ENCODE data around the gene PXT1. TPM values are rescaled to one million over a fixed set of nuclear protein-coding genes. Genes with fewer than 3 reads are reported as not detected.

Gene PXT1
- total and polyA plus RNA-seq, 9 of the 15 experiments (the other 6 are each of a cell fraction or from before 2014, with no cell fraction given), result 0.09 to 0.11 (median 0.10) TPM; not detected in 5

DNA sequence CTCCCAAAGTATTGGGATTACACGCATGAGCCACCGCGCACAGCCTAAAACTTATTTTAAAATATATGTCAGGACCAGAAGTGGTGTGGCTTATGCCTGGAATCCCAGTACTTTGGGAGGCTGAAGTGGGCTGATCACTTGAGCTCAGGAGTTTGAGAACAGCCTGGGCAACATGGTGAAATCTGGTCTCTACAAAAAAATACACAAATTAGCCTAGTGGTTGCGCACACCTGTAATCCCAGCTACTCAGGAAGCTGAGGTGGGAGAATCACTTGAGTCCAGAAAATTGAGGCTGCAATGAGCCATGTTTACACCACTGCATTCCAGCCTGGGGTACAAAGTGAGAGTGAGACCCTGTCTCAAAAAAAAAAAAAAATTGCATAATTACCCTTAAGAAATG, 13.7 kb downstream of the PXT1 start:
- Histone ChIP-seq H3K36me3 (ENCODE audit: control insufficient read depth, insufficient read depth, low read length) (no peaks in the 10 kb centered on the region), H3K27me3 (ENCODE audit: control insufficient read depth in 2 of 2, insufficient read depth in 2 of 2, low read length in 2 of 2) (no peaks in the 10 kb centered on the region), H4K20me1 (replicated peaks; ENCODE audit: control insufficient read depth, insufficient read depth, low read length) (no peaks in the 10 kb centered on the region), H3K4me3 (no peak overlapping the region), H2AFZ (ENCODE audit: low read depth, low read length) (no peak overlapping the region), H3K9me1 (ENCODE audit: control insufficient read depth, insufficient read depth, low read length) (no peaks in the 10 kb centered on the region), H3K9me3 (replicated peaks; ENCODE audit: control insufficient read depth, insufficient read depth, low read depth, low read length) (no peaks in the 10 kb centered on the region), H3K9ac (ENCODE audit: insufficient read depth in 1 of 2, low read depth in 2 of 2, low read length in 2 of 2) (no peak overlapping the region), H3K4me2 (ENCODE audit: insufficient read depth, low read length) (no peak overlapping the region), H3K79me2 (ENCODE audit: control insufficient read depth, insufficient read depth, low read length) (no peaks in the 10 kb centered on the region), H3K27ac (ENCODE audit: extremely low read depth, low read depth, low read length) (no peak overlapping the region), H3K4me1 (replicated peaks in 1 of 2; ENCODE audit: control insufficient read depth in 2 of 2, insufficient read depth in 2 of 2, low read length in 2 of 2) (peaks cover 5 to 13% of the 10 kb centered on the region in 2 experiments; a peak in 3 of 5 replicates)
- TF ChIP-seq, protein P1, sequence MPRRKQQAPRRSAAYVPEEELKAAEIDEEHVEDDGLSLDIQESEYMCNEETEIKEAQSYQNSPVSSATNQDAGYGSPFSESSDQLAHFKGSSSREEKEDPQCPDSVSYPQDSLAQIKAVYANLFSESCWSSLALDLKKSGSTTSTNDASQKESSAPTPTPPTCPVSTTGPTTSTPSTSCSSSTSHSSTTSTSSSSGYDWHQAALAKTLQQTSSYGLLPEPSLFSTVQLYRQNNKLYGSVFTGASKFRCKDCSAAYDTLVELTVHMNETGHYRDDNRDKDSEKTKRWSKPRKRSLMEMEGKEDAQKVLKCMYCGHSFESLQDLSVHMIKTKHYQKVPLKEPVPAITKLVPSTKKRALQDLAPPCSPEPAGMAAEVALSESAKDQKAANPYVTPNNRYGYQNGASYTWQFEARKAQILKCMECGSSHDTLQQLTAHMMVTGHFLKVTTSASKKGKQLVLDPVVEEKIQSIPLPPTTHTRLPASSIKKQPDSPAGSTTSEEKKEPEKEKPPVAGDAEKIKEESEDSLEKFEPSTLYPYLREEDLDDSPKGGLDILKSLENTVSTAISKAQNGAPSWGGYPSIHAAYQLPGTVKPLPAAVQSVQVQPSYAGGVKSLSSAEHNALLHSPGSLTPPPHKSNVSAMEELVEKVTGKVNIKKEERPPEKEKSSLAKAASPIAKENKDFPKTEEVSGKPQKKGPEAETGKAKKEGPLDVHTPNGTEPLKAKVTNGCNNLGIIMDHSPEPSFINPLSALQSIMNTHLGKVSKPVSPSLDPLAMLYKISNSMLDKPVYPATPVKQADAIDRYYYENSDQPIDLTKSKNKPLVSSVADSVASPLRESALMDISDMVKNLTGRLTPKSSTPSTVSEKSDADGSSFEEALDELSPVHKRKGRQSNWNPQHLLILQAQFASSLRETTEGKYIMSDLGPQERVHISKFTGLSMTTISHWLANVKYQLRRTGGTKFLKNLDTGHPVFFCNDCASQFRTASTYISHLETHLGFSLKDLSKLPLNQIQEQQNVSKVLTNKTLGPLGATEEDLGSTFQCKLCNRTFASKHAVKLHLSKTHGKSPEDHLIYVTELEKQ (CRISPR knock-in tag; IDR thresholded peaks at IDR 0.05), result no peak
- no peak for TF ChIP-seq NFE2L1 (tag; IDR thresholded peaks at IDR 0.05; ENCODE audit: borderline replicate concordance, low read depth)
- no peak for TF ChIP-seq NFIC (IDR thresholded peaks at IDR 0.05)
- TF ChIP-seq ZNF445 (CRISPR knock-in tag; IDR thresholded peaks at IDR 0.05; ENCODE audit: low read depth), result no peak
- TF ChIP-seq, protein P2, sequence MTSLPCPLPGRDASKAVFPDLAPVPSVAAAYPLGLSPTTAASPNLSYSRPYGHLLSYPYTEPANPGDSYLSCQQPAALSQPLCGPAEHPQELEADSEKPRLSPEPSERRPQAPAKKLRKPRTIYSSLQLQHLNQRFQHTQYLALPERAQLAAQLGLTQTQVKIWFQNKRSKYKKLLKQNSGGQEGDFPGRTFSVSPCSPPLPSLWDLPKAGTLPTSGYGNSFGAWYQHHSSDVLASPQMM (CRISPR knock-in tag; IDR thresholded peaks at IDR 0.05), result no peak
- no peak for TF ChIP-seq MAFG (tag; conservative IDR thresholded peaks at IDR 0.05)
- TF ChIP-seq NR3C1 (CRISPR knock-in tag; IDR thresholded peaks at IDR 0.05), result no peak
- ChIA-PET CTCF (ENCODE audit: low intra/inter-chr PET ratio) (no interaction called here), POLR2A (interaction anchor here (0.6 to 3.0 kb wide), 6 partner anchors 11 to 1067 kb away, joined by 3 to 15 read pairs (median 4); no protein-coding TSS in a partner anchor)
- ATAC-seq, result no peak
- FAIRE-seq, result no peak
- no TSS peak for BruUV-seq (replicated peaks)
- 92% methylated on average over 4 of the region's 4 CpGs for WGBS (ENCODE audit: insufficient coverage, low coverage, missing lambda C conversion rate)
- intact Hi-C loops (cut with micrococcal nuclease) (loop anchor here (10.0 kb wide), 1 partner anchor 246 kb away; the partner anchor contains the start of gene CDKN1A), in situ Hi-C loops (cut with MboI) (no loop called here)
- DNase-seq (ENCODE audit: extremely low read depth in 1 of 4, low spot score in 3 of 4), result no peak
